Transverse colon (tissue), 4 donors: ENCODE results near the gene GRK6.

Experiments used
- POLR2A ChIP-seq: fragments of 450-650 bp; IDR thresholded peaks from one replicate; pipeline ENCODE4 v1.6.1; 2016; ENCODE audit warnings: antibody characterized with exemption, mild to moderate bottlenecking, moderate library complexity
- POLR2AphosphoS5 ChIP-seq, 3 donors: sonication (generic); formaldehyde crosslinking; IDR thresholded peaks; one replicate each; pipeline ENCODE4 v1.6.1; 2016; ENCODE audit warnings: antibody characterized with exemption in 3 of 3
- TF ChIP-seq, protein P1 (sequence below), 5 experiments: fragments of 200-600 bp in 3 of 5; fragments of 450-650 bp in 2 of 5; sonication (generic) in 3 of 5; IDR thresholded peaks; 1 replicate in 2 of 5; 2 replicates in 3 of 5; pipeline ENCODE4 v1.5.1; 2016 to 2017; ENCODE audit warnings: antibody characterized with exemption in 5 of 5, inconsistent platforms in 3 of 5, mild to moderate bottlenecking in 2 of 5, moderate library complexity in 1 of 5

GRCh38 chr5:177468685-177469628, 42.5 kb downstream of the GRK6 start:
- TF ChIP-seq, protein P1, sequence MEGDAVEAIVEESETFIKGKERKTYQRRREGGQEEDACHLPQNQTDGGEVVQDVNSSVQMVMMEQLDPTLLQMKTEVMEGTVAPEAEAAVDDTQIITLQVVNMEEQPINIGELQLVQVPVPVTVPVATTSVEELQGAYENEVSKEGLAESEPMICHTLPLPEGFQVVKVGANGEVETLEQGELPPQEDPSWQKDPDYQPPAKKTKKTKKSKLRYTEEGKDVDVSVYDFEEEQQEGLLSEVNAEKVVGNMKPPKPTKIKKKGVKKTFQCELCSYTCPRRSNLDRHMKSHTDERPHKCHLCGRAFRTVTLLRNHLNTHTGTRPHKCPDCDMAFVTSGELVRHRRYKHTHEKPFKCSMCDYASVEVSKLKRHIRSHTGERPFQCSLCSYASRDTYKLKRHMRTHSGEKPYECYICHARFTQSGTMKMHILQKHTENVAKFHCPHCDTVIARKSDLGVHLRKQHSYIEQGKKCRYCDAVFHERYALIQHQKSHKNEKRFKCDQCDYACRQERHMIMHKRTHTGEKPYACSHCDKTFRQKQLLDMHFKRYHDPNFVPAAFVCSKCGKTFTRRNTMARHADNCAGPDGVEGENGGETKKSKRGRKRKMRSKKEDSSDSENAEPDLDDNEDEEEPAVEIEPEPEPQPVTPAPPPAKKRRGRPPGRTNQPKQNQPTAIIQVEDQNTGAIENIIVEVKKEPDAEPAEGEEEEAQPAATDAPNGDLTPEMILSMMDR (IDR thresholded peaks at IDR 0.05), result no peak
- no peak for TF ChIP-seq POLR2A
- no peak for TF ChIP-seq POLR2AphosphoS5 (IDR thresholded peaks at IDR 0.05)
